ENCODE data around the gene PARD3B.

The PARD3B gene

DNA sequence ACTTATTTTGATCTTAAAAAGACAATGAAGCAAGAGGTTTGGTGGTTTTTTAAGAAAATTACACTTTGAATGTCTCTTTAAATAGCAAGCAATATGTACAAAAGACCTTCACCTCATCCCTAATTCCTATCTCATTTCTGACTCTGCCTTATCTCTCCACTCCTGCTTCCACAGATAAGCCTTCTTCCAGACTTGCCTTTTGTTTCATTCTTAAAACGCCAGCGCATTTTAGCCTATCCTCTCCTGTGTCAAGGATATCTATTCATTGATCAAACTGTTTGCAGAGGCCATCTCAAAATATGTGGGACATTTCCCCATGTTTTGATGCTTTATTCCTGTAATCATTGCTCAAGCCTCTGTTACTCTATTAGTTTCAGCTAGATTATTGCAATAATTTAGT is 562.5 kb downstream of the PARD3B start:
- no peaks in the 10 kb centered on the region for H3K27me3 ChIP-seq (ENCODE audit: insufficient read depth, poor library complexity, severe bottlenecking)
- H3K4me3 ChIP-seq (ENCODE audit: severe bottlenecking): no peak overlapping the region
- ATAC-seq (ENCODE audit: low read depth) (no peak), DNase-seq (ENCODE audit: low spot score) (no peak)
- TF ChIP-seq, protein P1, sequence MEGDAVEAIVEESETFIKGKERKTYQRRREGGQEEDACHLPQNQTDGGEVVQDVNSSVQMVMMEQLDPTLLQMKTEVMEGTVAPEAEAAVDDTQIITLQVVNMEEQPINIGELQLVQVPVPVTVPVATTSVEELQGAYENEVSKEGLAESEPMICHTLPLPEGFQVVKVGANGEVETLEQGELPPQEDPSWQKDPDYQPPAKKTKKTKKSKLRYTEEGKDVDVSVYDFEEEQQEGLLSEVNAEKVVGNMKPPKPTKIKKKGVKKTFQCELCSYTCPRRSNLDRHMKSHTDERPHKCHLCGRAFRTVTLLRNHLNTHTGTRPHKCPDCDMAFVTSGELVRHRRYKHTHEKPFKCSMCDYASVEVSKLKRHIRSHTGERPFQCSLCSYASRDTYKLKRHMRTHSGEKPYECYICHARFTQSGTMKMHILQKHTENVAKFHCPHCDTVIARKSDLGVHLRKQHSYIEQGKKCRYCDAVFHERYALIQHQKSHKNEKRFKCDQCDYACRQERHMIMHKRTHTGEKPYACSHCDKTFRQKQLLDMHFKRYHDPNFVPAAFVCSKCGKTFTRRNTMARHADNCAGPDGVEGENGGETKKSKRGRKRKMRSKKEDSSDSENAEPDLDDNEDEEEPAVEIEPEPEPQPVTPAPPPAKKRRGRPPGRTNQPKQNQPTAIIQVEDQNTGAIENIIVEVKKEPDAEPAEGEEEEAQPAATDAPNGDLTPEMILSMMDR (IDR thresholded peaks at IDR 0.05; ENCODE audit: poor library complexity, severe bottlenecking): no peak
- no peaks in the 10 kb centered on the region for H3K9me3 ChIP-seq (ENCODE audit: severe bottlenecking)
- H3K4me1 ChIP-seq (ENCODE audit: insufficient read depth, poor library complexity, severe bottlenecking): no peaks in the 10 kb centered on the region
- H3K36me3 ChIP-seq (ENCODE audit: low read depth): no peaks in the 10 kb centered on the region
- H3K27ac ChIP-seq (ENCODE audit: poor library complexity, severe bottlenecking): no peak overlapping the region

DNA sequence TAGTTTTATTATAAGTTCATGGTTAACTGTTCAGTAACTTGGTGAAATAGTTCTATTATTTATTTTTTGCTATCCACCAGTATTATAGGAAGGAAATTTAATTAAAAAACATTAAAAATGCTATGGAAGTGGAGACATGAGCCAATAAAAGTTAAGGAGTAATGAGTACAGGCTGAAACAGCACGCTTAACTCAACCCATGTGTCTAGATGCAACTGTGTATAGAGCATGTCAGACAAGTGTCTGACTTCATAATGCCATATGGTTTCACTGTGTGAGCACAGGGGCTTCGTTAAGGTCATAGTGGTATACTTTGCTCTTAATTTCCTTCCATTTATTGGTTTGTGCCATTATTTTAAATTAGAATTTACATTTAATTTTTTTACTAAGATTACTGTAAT is 570.2 kb downstream of the PARD3B start:
- H3K36me3 ChIP-seq (ENCODE audit: low read depth): no peaks in the 10 kb centered on the region
- DNase-seq (ENCODE audit: low spot score): no peak
- H3K27ac ChIP-seq (ENCODE audit: poor library complexity, severe bottlenecking): no peak overlapping the region
- no peaks in the 10 kb centered on the region for H3K27me3 ChIP-seq (ENCODE audit: insufficient read depth, poor library complexity, severe bottlenecking)
- TF ChIP-seq, protein P1 (IDR thresholded peaks at IDR 0.05; ENCODE audit: poor library complexity, severe bottlenecking): no peak
- H3K4me3 ChIP-seq (ENCODE audit: severe bottlenecking): no peak overlapping the region
- no peaks in the 10 kb centered on the region for H3K9me3 ChIP-seq (ENCODE audit: severe bottlenecking)
- no peaks in the 10 kb centered on the region for H3K4me1 ChIP-seq (ENCODE audit: insufficient read depth, poor library complexity, severe bottlenecking)
- no peak for ATAC-seq (ENCODE audit: low read depth)

DNA sequence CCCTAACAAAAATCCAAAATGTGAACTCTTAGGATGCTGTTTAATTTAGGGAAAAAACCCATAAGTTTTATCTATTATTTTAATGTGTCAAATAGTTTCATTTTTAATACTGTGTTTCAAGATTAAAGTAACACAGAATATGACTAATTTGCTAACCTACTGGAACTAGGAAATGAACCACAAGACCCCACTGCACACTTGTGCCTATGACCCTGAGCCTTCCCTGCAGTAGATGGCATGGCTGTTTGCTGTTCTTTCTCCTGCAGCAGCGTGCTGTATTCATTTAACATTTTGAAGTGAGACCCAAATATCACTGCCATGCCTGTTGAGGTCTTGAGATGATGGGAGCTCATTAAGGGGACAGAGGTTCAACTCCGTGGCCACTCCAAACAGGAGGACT is 571.9 kb downstream of the PARD3B start:
- no peaks in the 10 kb centered on the region for H3K36me3 ChIP-seq (ENCODE audit: low read depth)
- TF ChIP-seq, protein P1 (IDR thresholded peaks at IDR 0.05; ENCODE audit: poor library complexity, severe bottlenecking): no peak
- no peaks in the 10 kb centered on the region for H3K27me3 ChIP-seq (ENCODE audit: insufficient read depth, poor library complexity, severe bottlenecking)
- H3K4me1 ChIP-seq (ENCODE audit: insufficient read depth, poor library complexity, severe bottlenecking): no peaks in the 10 kb centered on the region
- DNase-seq (ENCODE audit: low spot score): no peak
- no peak overlapping the region for H3K4me3 ChIP-seq (ENCODE audit: severe bottlenecking)
- ATAC-seq (ENCODE audit: low read depth): no peak
- no peak overlapping the region for H3K27ac ChIP-seq (ENCODE audit: poor library complexity, severe bottlenecking)
- H3K9me3 ChIP-seq (ENCODE audit: severe bottlenecking): no peaks in the 10 kb centered on the region

DNA sequence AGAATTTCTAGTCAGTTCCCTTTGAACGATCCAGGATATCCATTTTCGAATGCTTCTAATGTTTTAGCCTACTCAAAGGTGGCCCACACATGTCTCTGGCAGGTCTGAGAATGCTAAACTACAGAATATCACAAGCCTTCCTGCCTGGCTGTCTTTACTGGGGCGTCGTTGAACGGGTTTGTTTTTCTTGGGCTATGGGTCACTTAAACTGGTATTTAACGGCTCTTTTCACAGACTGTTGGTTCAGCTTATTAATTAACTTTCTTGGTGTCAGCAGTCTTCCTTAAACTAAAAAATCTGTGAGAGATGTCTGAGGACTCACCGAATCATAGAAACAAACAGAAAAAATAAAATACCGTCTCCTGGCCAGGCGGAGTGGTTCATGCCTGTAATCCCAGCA is 573.9 kb downstream of the PARD3B start:
- ATAC-seq (ENCODE audit: low read depth) (no peak), DNase-seq (ENCODE audit: low spot score) (no peak)
- H3K27me3 ChIP-seq (ENCODE audit: insufficient read depth, poor library complexity, severe bottlenecking): no peaks in the 10 kb centered on the region
- no peaks in the 10 kb centered on the region for H3K9me3 ChIP-seq (ENCODE audit: severe bottlenecking)
- no peak overlapping the region for H3K27ac ChIP-seq (ENCODE audit: poor library complexity, severe bottlenecking)
- H3K4me1 ChIP-seq (ENCODE audit: insufficient read depth, poor library complexity, severe bottlenecking): no peaks in the 10 kb centered on the region
- H3K36me3 ChIP-seq (ENCODE audit: low read depth): no peaks in the 10 kb centered on the region
- TF ChIP-seq, protein P1 (IDR thresholded peaks at IDR 0.05; ENCODE audit: poor library complexity, severe bottlenecking): no peak
- H3K4me3 ChIP-seq (ENCODE audit: severe bottlenecking): no peak overlapping the region

DNA sequence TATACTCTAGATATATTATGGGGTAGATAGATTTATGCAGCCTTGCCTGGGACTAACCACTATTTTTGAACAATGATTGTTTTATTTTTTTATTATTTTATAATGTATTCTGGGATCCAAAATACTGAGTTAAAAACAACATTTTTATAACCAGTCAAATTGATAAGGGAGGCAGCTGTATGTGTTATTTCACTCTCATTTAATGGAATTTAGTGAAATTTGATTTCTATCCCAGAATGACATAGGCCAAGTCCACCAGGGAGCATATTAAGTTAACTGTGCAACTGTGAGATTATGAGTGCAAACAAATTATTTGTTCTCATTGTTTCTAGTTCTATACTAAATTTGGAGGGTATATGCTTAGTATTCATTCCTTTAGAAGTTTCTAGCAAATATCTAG is 583.5 kb downstream of the PARD3B start:
- Histone ChIP-seq H3K4me3 (ENCODE audit: severe bottlenecking) (no peak overlapping the region), H3K9me3 (ENCODE audit: severe bottlenecking) (no peaks in the 10 kb centered on the region), H3K36me3 (ENCODE audit: low read depth) (no peaks in the 10 kb centered on the region), H3K4me1 (ENCODE audit: insufficient read depth, poor library complexity, severe bottlenecking) (no peaks in the 10 kb centered on the region), H3K27ac (ENCODE audit: poor library complexity, severe bottlenecking) (no peak overlapping the region), H3K27me3 (ENCODE audit: insufficient read depth, poor library complexity, severe bottlenecking) (no peaks in the 10 kb centered on the region)
- ATAC-seq (ENCODE audit: low read depth): no peak
- TF ChIP-seq, protein P1 (IDR thresholded peaks at IDR 0.05; ENCODE audit: poor library complexity, severe bottlenecking): no peak
- DNase-seq (ENCODE audit: low spot score): no peak
